Mammary epithelial cell (primary cell): ENCODE data around the gene PRDM5.

Experiments used
- EZH2 ChIP-seq: IDR thresholded peaks from 2 replicates; pipeline ENCODE4 v1.6.1; 2012; ENCODE audit warnings: low read length, inconsistent platforms, borderline replicate concordance
- TF ChIP-seq, protein P1 (sequence below), 2 donors: IDR thresholded peaks in 1 of 2; conservative IDR thresholded peaks in 1 of 2; 2 replicates each; pipeline ENCODE4 v1.5.1; 2011 to 2012; ENCODE audit warnings: inconsistent platforms in 2 of 2, low read length in 2 of 2, mild to moderate bottlenecking in 2 of 2, control low read depth in 1 of 2, low read depth in 1 of 2; ENCODE audit not compliant: insufficient read depth in 1 of 2; ENCODE audit errors: extremely low read depth in 1 of 2

DNA sequence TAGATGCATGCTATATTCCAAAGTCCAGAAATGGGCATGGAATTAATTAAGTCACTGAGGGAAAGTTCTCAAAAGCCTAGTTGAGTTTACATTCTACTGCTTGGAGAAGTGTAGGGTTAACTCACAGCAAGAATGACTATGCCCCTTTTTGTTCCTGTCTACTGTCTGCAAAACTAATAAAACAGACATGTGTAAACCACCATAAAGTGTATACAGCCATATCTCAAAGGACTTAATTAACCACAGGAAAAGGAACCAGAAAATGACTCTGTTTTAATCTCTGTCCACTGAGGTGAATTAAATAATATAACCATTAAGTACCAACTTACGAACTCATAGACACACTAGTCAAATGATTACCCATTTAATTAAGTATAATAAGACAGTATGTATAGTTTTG lies 84.9 kb downstream of the PRDM5 start:
- TF ChIP-seq, protein P1, sequence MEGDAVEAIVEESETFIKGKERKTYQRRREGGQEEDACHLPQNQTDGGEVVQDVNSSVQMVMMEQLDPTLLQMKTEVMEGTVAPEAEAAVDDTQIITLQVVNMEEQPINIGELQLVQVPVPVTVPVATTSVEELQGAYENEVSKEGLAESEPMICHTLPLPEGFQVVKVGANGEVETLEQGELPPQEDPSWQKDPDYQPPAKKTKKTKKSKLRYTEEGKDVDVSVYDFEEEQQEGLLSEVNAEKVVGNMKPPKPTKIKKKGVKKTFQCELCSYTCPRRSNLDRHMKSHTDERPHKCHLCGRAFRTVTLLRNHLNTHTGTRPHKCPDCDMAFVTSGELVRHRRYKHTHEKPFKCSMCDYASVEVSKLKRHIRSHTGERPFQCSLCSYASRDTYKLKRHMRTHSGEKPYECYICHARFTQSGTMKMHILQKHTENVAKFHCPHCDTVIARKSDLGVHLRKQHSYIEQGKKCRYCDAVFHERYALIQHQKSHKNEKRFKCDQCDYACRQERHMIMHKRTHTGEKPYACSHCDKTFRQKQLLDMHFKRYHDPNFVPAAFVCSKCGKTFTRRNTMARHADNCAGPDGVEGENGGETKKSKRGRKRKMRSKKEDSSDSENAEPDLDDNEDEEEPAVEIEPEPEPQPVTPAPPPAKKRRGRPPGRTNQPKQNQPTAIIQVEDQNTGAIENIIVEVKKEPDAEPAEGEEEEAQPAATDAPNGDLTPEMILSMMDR (conservative IDR thresholded peaks at IDR 0.05 in 1 of 2, IDR thresholded peaks at IDR 0.05 in 1 of 2; ENCODE audit: extremely low read depth in 1 of 2, insufficient read depth in 1 of 2, low read depth in 1 of 2, low read length in 2 of 2): no peak
- TF ChIP-seq EZH2: no peak
